Progenitor cell of endocrine pancreas (in vitro differentiated cells): ENCODE results near the gene GNG5. TPM values are rescaled to one million over a fixed set of nuclear protein-coding genes. Genes with fewer than 3 reads are reported as not detected.
"Not testable (repeated sequence)": the region's sequence is repeated elsewhere in the genome, so short reads cannot be mapped to it uniquely, and the experiment has no call there.

Experiments used
- DNase-seq: peaks from one replicate; pipeline ENCODE4 v3.0.0; 2021; ENCODE audit warnings: low spot score; ENCODE audit not compliant: unreplicated experiment
- H3K27ac Mint-ChIP-seq: 2 replicates; pipeline ENCODE4 v1.8.0; 2021; ENCODE audit warnings: mild to moderate bottlenecking, moderate library complexity, mixed read lengths
- H3K27me3 Mint-ChIP-seq: 2 replicates; pipeline ENCODE4 v1.8.0; 2021; ENCODE audit warnings: mixed read lengths
- H3K36me3 Mint-ChIP-seq: 2 replicates; pipeline ENCODE4 v1.8.0; 2022; ENCODE audit warnings: mixed read lengths; ENCODE audit not compliant: insufficient read depth
- H3K4me1 Mint-ChIP-seq: 2 replicates; pipeline ENCODE4 v1.8.0; 2021; ENCODE audit warnings: low read depth, mixed read lengths
- H3K4me3 Mint-ChIP-seq: 2 replicates; pipeline ENCODE4 v1.8.0; 2021; ENCODE audit warnings: low read depth, mild to moderate bottlenecking, moderate library complexity, mixed read lengths
- H3K9me3 Mint-ChIP-seq: 2 replicates; pipeline ENCODE4 v1.8.0; 2021; ENCODE audit warnings: low read depth, mixed read lengths
- total RNA-seq: library from RNA; stranded (reverse); gene quantifications from 2 replicates; pipeline ENCODE4 v1.2.1, GENCODE V29; 2021
- TF ChIP-seq, protein P1 (sequence below): fragments of 200-600 bp; sonication (generic); IDR thresholded peaks from one replicate; pipeline ENCODE4 v1.5.0; 2021; ENCODE audit warnings: antibody characterized with exemption, mild to moderate bottlenecking; ENCODE audit not compliant: unreplicated experiment

The GNG5 gene
- total RNA-seq, 1 donor from 2014 or later, result 210 TPM

DNA sequence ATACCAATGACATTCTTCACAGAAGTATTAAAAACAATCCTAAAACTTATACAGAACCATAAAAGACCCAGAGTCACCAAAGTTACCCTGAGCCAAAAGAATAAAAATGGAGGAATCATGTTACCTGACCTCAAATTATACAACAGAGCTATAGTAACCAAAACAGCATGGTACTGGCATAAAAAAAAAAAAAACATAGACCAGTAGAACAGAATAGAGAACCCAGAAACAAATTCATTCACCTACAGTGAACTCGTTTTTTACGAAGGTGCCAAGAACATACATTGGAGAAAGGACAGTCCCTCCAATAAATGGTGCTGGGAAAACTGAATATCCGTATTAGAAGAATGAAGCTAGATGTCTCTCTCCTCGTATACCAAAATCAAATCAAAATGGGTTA lies 2.6 kb upstream of the GNG5 start:
- Mint-ChIP-seq H3K27me3 (no peaks in the 10 kb centered on the region), H3K36me3 (peaks cover 16% of the 10 kb centered on the region), H3K9me3 (peaks cover 19% of the 10 kb centered on the region), H3K27ac (no peak overlapping the region), H3K4me3 (no peak overlapping the region), H3K4me1 (peaks cover 7% of the 10 kb centered on the region)
- TF ChIP-seq, protein P1, sequence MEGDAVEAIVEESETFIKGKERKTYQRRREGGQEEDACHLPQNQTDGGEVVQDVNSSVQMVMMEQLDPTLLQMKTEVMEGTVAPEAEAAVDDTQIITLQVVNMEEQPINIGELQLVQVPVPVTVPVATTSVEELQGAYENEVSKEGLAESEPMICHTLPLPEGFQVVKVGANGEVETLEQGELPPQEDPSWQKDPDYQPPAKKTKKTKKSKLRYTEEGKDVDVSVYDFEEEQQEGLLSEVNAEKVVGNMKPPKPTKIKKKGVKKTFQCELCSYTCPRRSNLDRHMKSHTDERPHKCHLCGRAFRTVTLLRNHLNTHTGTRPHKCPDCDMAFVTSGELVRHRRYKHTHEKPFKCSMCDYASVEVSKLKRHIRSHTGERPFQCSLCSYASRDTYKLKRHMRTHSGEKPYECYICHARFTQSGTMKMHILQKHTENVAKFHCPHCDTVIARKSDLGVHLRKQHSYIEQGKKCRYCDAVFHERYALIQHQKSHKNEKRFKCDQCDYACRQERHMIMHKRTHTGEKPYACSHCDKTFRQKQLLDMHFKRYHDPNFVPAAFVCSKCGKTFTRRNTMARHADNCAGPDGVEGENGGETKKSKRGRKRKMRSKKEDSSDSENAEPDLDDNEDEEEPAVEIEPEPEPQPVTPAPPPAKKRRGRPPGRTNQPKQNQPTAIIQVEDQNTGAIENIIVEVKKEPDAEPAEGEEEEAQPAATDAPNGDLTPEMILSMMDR, result no peak
- DNase-seq, result no peak

DNA sequence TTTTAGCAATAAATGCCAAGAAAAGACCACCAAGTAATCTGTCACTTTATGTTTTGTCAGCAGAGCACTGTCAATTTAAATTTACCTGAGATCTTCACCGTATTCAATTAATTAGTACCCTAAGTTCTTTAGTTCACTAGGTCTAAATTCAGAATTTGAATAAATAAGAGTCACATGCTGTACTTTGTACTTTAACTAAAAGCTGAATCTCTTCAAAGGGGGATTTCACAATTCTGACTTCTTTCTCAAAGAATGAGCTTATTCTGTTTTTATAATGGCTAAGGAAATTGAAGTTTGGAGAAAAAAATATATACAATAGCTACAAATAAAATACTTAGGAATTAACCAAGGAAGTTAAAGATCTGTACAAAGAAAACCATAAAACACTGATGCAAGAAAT lies 2.1 kb upstream of the GNG5 start:
- Mint-ChIP-seq H3K4me3 (peak overlapping the region; percentile 17), H3K27me3 (no peaks in the 10 kb centered on the region), H3K36me3 (peaks cover 16% of the 10 kb centered on the region), H3K9me3 (peaks cover 19% of the 10 kb centered on the region), H3K4me1 (peaks cover 12% of the 10 kb centered on the region), H3K27ac (no peak overlapping the region)
- TF ChIP-seq, protein P1, result no peak
- no peak for DNase-seq

DNA sequence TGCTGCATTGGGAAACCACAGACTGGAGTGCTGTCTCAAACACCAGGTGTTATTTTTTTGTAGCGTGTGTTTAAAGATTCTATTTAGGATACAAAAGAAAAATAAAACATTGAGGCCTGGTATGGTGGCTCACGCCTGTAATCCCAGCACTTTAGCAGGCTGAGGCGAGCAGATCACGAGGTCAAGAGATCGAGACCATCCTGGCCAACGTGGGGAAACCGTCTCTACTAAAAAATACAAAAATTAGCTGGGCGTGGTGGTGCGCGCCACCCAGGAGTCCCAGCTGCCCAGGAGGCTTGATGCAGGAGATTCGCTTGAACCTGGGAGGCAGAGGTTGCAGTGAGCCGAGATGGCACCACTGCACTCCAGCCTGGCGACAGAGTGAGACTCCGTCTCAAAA lies 1.5 kb upstream of the GNG5 start:
- Mint-ChIP-seq H3K4me3 (peak overlapping the region; percentile 17), H3K9me3 (peaks cover 19% of the 10 kb centered on the region), H3K4me1 (peaks cover 18% of the 10 kb centered on the region), H3K27ac (peak overlapping the region; percentile 29), H3K36me3 (peaks cover 16% of the 10 kb centered on the region)
- not testable (repeated sequence) for H3K27me3 Mint-ChIP-seq, DNase-seq

DNA sequence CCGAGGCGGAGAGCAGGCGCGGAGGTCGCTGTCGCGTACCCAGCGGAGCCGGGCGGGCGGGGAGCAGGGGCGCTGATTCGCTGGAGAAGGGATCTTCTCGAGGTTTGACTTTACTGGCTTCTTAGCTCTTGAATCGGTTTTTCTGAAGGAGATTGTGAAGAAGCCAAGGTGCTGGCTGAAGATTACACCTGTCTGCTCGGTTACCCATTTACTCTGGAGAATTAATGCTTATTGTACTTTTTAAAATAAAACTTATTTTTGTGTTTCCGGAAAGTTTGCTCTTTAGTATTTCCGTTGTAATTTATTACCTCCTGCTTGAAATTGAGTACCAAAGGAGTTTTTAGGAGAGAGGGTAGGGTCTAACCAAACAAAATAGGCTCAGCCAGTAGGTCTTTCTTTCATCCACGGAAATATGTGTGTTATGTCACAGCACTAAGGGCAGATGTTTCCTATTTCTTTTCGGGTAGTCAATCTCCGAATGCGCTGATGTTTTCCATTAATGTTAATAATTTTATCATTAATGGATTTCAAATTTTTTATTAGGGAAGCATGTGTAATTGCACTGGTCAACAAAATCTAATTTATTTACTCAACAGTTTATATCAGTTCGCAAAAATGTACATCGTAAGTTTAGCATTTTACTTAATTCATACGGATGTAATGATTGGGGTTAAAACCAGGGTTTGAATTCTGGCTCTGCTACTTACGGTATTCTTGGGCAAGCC lies 510 bp upstream of the GNG5 start:
- Mint-ChIP-seq H3K27me3 (no peaks in the 10 kb centered on the region), H3K27ac (peak overlapping the region; percentile 99), H3K4me1 (peaks cover 18% of the 10 kb centered on the region), H3K4me3 (peak overlapping the region; percentile 93), H3K9me3 (peaks cover 19% of the 10 kb centered on the region), H3K36me3 (peaks cover 17% of the 10 kb centered on the region)
- DNase-seq, result no peak
- TF ChIP-seq, protein P1, result no peak

DNA sequence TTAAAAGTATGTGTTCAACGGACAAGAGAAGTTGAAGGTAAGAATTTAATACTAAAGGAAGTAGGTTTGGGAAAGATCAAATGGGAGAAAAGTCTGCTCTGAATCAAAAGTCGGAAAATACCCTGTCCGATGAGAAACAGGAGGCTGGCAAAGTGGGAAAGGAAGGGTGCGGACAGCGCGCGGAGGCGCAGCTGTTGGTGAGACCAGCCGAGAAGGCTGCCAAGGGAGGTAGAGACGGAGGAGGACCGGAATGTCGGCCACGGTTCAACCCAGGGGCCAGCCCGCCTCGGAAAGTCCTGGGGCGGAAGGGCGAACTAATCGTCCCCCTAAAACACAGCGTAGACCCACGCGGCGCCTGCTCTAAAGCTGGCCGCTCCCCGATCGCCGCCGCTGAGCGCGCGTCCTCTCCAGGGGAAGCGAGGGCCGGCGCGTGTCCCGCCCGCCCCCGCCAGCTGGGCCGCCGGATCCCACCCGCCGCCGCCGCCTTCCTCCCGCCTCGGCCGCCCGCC lies 834 bp downstream of the GNG5 start:
- Mint-ChIP-seq H3K27me3 (no peaks in the 10 kb centered on the region), H3K27ac (peak overlapping the region; percentile 99), H3K4me3 (peak overlapping the region; percentile 93), H3K9me3 (peaks cover 17% of the 10 kb centered on the region), H3K4me1 (peaks cover 26% of the 10 kb centered on the region), H3K36me3 (peaks cover 23% of the 10 kb centered on the region)
- no peak for DNase-seq
- TF ChIP-seq, protein P1, result peak; percentile 5
